ENCODE measurements around the gene IL18BP. TPM values are rescaled to one million over a fixed set of nuclear protein-coding genes. Genes with fewer than 3 reads are reported as not detected.
A peak's percentile ranks its signal among the peaks of the same experiment; 100 is the strongest.

IL18BP gene
- total and polyA plus RNA-seq, 9 of the 15 experiments (the other 6 are each of a cell fraction or from before 2014, with no cell fraction given), result 0.34 to 9.4 (median 3.2) TPM

DNA sequence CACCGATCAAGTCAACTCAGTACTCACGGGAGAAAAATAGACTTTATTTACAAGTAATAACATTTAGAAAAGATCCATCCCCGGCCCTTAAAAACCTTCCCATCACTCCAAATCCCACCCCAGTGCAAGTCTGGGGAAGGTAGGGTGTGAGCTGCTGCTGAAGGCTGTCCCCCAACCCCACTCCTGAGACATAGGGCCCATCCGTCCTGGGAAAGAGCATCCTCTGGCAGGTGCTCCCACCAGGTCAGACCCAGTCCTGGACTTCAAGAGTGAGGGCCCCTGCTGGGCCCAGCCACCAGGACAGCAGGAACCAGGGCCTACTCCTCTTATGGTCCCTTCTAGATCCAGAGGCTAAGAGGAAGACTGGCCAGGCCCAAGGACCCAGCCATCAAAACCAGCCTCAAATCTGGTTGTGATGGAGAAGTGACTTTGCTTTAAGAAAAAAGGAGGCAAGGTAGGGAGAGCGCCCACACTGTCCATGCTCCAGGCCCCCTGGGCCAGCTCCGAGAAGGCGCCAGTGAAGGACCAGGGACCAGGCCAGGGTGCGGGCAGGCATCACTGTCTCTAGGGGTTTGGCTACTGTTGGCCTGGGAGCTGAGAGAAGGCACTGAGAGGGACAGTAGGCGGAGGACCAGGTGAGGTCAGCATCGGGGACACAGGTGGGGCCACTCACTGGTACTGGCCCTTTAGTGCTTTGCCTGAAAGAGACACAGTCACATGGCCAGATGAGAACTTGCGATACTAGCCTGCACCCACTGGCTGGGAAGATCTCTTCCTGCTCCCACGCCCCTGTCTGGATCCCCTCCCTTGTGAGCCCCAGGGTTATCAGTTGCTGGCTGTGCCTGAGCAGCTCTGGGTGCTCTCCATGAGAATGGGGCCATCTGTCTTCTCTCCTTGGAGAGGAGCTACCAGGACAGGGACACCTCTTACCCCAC, 4.4 kb downstream of the IL18BP start (continued):
- TF ChIP-seq, protein P1, sequence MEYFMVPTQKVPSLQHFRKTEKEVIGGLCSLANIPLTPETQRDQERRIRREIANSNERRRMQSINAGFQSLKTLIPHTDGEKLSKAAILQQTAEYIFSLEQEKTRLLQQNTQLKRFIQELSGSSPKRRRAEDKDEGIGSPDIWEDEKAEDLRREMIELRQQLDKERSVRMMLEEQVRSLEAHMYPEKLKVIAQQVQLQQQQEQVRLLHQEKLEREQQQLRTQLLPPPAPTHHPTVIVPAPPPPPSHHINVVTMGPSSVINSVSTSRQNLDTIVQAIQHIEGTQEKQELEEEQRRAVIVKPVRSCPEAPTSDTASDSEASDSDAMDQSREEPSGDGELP (CRISPR knock-in tag; IDR thresholded peaks at IDR 0.05; ENCODE audit: borderline replicate concordance), result peak; percentile 7; the same call in 1 of the 2 replicates
- TF ChIP-seq ZNF764 (CRISPR knock-in tag; IDR thresholded peaks at IDR 0.05; ENCODE audit: low read depth) (no peak), ZBTB17 (CRISPR knock-in tag; IDR thresholded peaks at IDR 0.05) (peak; percentile 59; the same call in 1 of the 2 replicates), MAFK (IDR thresholded peaks at IDR 0.05; ENCODE audit: low read length) (no peak), ZNF699 (CRISPR knock-in tag; IDR thresholded peaks at IDR 0.05; ENCODE audit: insufficient replicate concordance) (no peak), NRF1 (conservative IDR thresholded peaks at IDR 0.05 in 1 of 2, IDR thresholded peaks at IDR 0.05 in 1 of 2) (0 out of 4 replicates have a peak, but pooled peaks of 1 of the 2 experiments have one; percentile 23), RAD21 (CRISPR knock-in tag; conservative IDR thresholded peaks at IDR 0.05 in 1 of 2, IDR thresholded peaks at IDR 0.05 in 1 of 2) (0 out of 4 replicates have a peak, but pooled peaks of 1 of the 2 experiments have one; percentile 6), ZNF668 (CRISPR knock-in tag; IDR thresholded peaks at IDR 0.05) (no peak)
- TF ChIP-seq, protein P2, sequence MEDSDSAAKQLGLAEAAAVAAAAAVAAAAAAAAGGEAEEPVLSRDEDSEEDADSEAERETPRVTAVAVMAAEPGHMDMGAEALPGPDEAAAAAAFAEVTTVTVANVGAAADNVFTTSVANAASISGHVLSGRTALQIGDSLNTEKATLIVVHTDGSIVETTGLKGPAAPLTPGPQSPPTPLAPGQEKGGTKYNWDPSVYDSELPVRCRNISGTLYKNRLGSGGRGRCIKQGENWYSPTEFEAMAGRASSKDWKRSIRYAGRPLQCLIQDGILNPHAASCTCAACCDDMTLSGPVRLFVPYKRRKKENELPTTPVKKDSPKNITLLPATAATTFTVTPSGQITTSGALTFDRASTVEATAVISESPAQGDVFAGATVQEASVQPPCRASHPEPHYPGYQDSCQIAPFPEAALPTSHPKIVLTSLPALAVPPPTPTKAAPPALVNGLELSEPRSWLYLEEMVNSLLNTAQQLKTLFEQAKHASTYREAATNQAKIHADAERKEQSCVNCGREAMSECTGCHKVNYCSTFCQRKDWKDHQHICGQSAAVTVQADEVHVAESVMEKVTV (CRISPR knock-in tag; IDR thresholded peaks at IDR 0.05), result no peak
- TF ChIP-seq, protein P3, sequence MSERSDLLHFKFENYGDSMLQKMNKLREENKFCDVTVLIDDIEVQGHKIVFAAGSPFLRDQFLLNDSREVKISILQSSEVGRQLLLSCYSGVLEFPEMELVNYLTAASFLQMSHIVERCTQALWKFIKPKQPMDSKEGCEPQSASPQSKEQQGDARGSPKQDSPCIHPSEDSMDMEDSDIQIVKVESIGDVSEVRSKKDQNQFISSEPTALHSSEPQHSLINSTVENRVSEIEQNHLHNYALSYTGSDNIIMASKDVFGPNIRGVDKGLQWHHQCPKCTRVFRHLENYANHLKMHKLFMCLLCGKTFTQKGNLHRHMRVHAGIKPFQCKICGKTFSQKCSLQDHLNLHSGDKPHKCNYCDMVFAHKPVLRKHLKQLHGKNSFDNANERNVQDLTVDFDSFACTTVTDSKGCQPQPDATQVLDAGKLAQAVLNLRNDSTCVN (CRISPR knock-in tag; IDR thresholded peaks at IDR 0.05), result no peak
- TF ChIP-seq, protein P4, sequence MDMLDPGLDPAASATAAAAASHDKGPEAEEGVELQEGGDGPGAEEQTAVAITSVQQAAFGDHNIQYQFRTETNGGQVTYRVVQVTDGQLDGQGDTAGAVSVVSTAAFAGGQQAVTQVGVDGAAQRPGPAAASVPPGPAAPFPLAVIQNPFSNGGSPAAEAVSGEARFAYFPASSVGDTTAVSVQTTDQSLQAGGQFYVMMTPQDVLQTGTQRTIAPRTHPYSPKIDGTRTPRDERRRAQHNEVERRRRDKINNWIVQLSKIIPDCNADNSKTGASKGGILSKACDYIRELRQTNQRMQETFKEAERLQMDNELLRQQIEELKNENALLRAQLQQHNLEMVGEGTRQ (CRISPR knock-in tag; IDR thresholded peaks at IDR 0.05), result peak; percentile 66
